ENCODE data around the gene PCNX2. TPM values are rescaled to one million over a fixed set of nuclear protein-coding genes. Genes with fewer than 3 reads are reported as not detected.

PCNX2 gene
- total and polyA plus RNA-seq, 2 experiments from 2014 or later, result 42.9 to 88.3 TPM

- Histone ChIP-seq H3K27me3 (ENCODE audit: insufficient read depth) (no peaks in the 10 kb centered on the region), H4K20me1 (replicated peaks; ENCODE audit: insufficient read depth) (peaks cover 1% of the 10 kb centered on the region), H2AFZ (no peak overlapping the region), H3K4me3 (no peak overlapping the region), H3K27ac (ENCODE audit: low read depth) (no peak overlapping the region; the same call in 1 of the 2 replicates), H3K79me2 (replicated peaks; ENCODE audit: insufficient read depth) (peaks cover 4% of the 10 kb centered on the region; the same call in 1 of the 2 replicates), H3K9me2 (ENCODE audit: insufficient read depth) (no peaks in the 10 kb centered on the region), H3F3A (replicated peaks; ENCODE audit: low read depth) (no peaks in the 10 kb centered on the region), H3K4me2 (no peak overlapping the region), H3K36me3 (ENCODE audit: insufficient read depth) (peaks cover 26% of the 10 kb centered on the region; the same call in 1 of the 2 replicates), H3K4me1 (ENCODE audit: insufficient read depth) (no peaks in the 10 kb centered on the region)
- peaks cover 4% of the 10 kb centered on the region; the same call in 2 of the 3 replicates for H3K4me1 Mint-ChIP-seq
- TF ChIP-seq ZNF462 (CRISPR knock-in tag; IDR thresholded peaks at IDR 0.05), result no peak
- TF ChIP-seq POLR2AphosphoS5 (IDR thresholded peaks at IDR 0.05; ENCODE audit: low read depth), result no peak
- TF ChIP-seq ZNF114 (CRISPR knock-in tag; IDR thresholded peaks at IDR 0.05), result no peak
- no peak for TF ChIP-seq EZH2 (IDR thresholded peaks at IDR 0.05; ENCODE audit: low read depth, unreplicated experiment)
- TF ChIP-seq CTCF (conservative IDR thresholded peaks at IDR 0.05; ENCODE audit: low read depth in 2 of 2), result peak; percentile 52 to 77
- H3K27ac Mint-ChIP-seq, result no peak overlapping the region
- H3K36me3 Mint-ChIP-seq (ENCODE audit: low read depth), result peaks cover 55% of the 10 kb centered on the region
- ATAC-seq (peak; percentile 88), DNase-seq (ENCODE audit: low spot score) (peak; percentile 53)
- no peak overlapping the region for H3K4me3 Mint-ChIP-seq
- H3K9me3 Mint-ChIP-seq, result no peaks in the 10 kb centered on the region
- H3K27me3 Mint-ChIP-seq (ENCODE audit: insufficient read depth, low read depth, poor library complexity), result peaks cover 4% of the 10 kb centered on the region
Observed at GRCh38 chr1:233240829-233241682, 54.5 kb downstream of the PCNX2 start.
